ENCODE measurements around the gene PEX16.

Gene PEX16

GRCh38 chr11:45897556-45897955 lies 20.1 kb downstream of the PEX16 start:
- peaks cover 1% of the 10 kb centered on the region for H3K79me2 ChIP-seq (ENCODE audit: control insufficient read depth, insufficient read depth, low read length, poor library complexity)
- H2BK5ac ChIP-seq (ENCODE audit: low read depth, low read length, poor library complexity): no peak overlapping the region
- no CpG with 5 or more reads among the region's 6 CpGs for WGBS (ENCODE audit: extremely low coverage, insufficient coverage, insufficient read length)
- no peak overlapping the region for H3K27ac ChIP-seq (ENCODE audit: low read depth, low read length)
- H2AFZ ChIP-seq (ENCODE audit: insufficient read depth, low read length, poor library complexity): no peak overlapping the region
- H3K18ac ChIP-seq (ENCODE audit: low read length): no peak overlapping the region
- H2BK120ac ChIP-seq (ENCODE audit: insufficient read depth, low read length, poor library complexity): no peak overlapping the region
- no peak overlapping the region for H4K91ac ChIP-seq (ENCODE audit: low read depth, low read length)
- peaks cover 7% of the 10 kb centered on the region for H3K27me3 ChIP-seq (ENCODE audit: insufficient read depth, low read length)
- H4K8ac ChIP-seq (ENCODE audit: low read depth, low read length): no peak overlapping the region
- no peak overlapping the region for H2AK5ac ChIP-seq (ENCODE audit: low read length)
- no peak overlapping the region for H3K4me3 ChIP-seq (ENCODE audit: low read depth, low read length)
- no peak overlapping the region for H4K12ac ChIP-seq (ENCODE audit: low read depth, low read length)
- H3K79me1 ChIP-seq (ENCODE audit: low read length): peaks cover 2% of the 10 kb centered on the region
- H3K36me3 ChIP-seq (ENCODE audit: control insufficient read depth in 1 of 2, insufficient read depth in 2 of 2, low read length in 2 of 2): no peaks in the 10 kb centered on the region
- no peak overlapping the region for H3K14ac ChIP-seq (ENCODE audit: low read length)
- DNase-seq: no peak
- no peak overlapping the region for H3K23ac ChIP-seq (ENCODE audit: low read length)
- H3K9ac ChIP-seq (ENCODE audit: low read length): no peak overlapping the region
- peaks cover 2% of the 10 kb centered on the region for H3K9me3 ChIP-seq (ENCODE audit: insufficient read depth, low read depth, low read length)
- peaks cover 6 to 8% of the 10 kb centered on the region in 2 experiments for H3K4me1 ChIP-seq (ENCODE audit: control insufficient read depth in 1 of 2, insufficient read depth in 2 of 2, low read length in 2 of 2)
- H3K4ac ChIP-seq (ENCODE audit: low read depth, low read length): no peak overlapping the region
- H3K4me2 ChIP-seq (ENCODE audit: low read length): no peak overlapping the region
- H2BK12ac ChIP-seq (ENCODE audit: low read length): no peak overlapping the region

- no peak overlapping the region for H4K8ac ChIP-seq (ENCODE audit: low read depth, low read length)
- H3K36me3 ChIP-seq (ENCODE audit: control insufficient read depth in 1 of 2, insufficient read depth in 2 of 2, low read length in 2 of 2): no peaks in the 10 kb centered on the region
- no peak overlapping the region for H3K18ac ChIP-seq (ENCODE audit: low read length)
- peaks cover 2% of the 10 kb centered on the region for H3K79me1 ChIP-seq (ENCODE audit: low read length)
- H3K4ac ChIP-seq (ENCODE audit: low read depth, low read length): no peak overlapping the region
- H3K9me3 ChIP-seq (ENCODE audit: insufficient read depth, low read depth, low read length): peaks cover 2% of the 10 kb centered on the region
- no peak overlapping the region for H3K9ac ChIP-seq (ENCODE audit: low read length)
- H3K27me3 ChIP-seq (ENCODE audit: insufficient read depth, low read length): peaks cover 7% of the 10 kb centered on the region
- H3K4me3 ChIP-seq (ENCODE audit: low read depth, low read length): no peak overlapping the region
- no peak overlapping the region for H2BK120ac ChIP-seq (ENCODE audit: insufficient read depth, low read length, poor library complexity)
- H2AFZ ChIP-seq (ENCODE audit: insufficient read depth, low read length, poor library complexity): no peak overlapping the region
- H3K23ac ChIP-seq (ENCODE audit: low read length): no peak overlapping the region
- H3K79me2 ChIP-seq (ENCODE audit: control insufficient read depth, insufficient read depth, low read length, poor library complexity): peaks cover 1% of the 10 kb centered on the region
- H4K91ac ChIP-seq (ENCODE audit: low read depth, low read length): no peak overlapping the region
- no peak overlapping the region for H3K27ac ChIP-seq (ENCODE audit: low read depth, low read length)
- WGBS (ENCODE audit: extremely low coverage, insufficient coverage, insufficient read length): no CpG with 5 or more reads among the region's 19 CpGs
- no peak overlapping the region for H3K14ac ChIP-seq (ENCODE audit: low read length)
- H2BK5ac ChIP-seq (ENCODE audit: low read depth, low read length, poor library complexity): no peak overlapping the region
- DNase-seq: no peak
- no peak overlapping the region for H4K12ac ChIP-seq (ENCODE audit: low read depth, low read length)
- H2AK5ac ChIP-seq (ENCODE audit: low read length): no peak overlapping the region
- H3K4me1 ChIP-seq (ENCODE audit: control insufficient read depth in 1 of 2, insufficient read depth in 2 of 2, low read length in 2 of 2): peaks cover 6 to 8% of the 10 kb centered on the region in 2 experiments
- no peak overlapping the region for H2BK12ac ChIP-seq (ENCODE audit: low read length)
- no peak overlapping the region for H3K4me2 ChIP-seq (ENCODE audit: low read length)
Observed at GRCh38 chr11:45896422-45896984, 21.2 kb downstream of the PEX16 start.

GRCh38 chr11:45895553-45896259 lies 22.0 kb downstream of the PEX16 start:
- no peaks in the 10 kb centered on the region for H3K36me3 ChIP-seq (ENCODE audit: control insufficient read depth in 1 of 2, insufficient read depth in 2 of 2, low read length in 2 of 2)
- no peak overlapping the region for H2BK5ac ChIP-seq (ENCODE audit: low read depth, low read length, poor library complexity)
- no peak overlapping the region for H3K14ac ChIP-seq (ENCODE audit: low read length)
- no peak overlapping the region for H4K8ac ChIP-seq (ENCODE audit: low read depth, low read length)
- H3K27me3 ChIP-seq (ENCODE audit: insufficient read depth, low read length): peaks cover 5% of the 10 kb centered on the region
- H2BK120ac ChIP-seq (ENCODE audit: insufficient read depth, low read length, poor library complexity): no peak overlapping the region
- no peak overlapping the region for H2AFZ ChIP-seq (ENCODE audit: insufficient read depth, low read length, poor library complexity)
- H4K12ac ChIP-seq (ENCODE audit: low read depth, low read length): no peak overlapping the region
- no peak overlapping the region for H3K27ac ChIP-seq (ENCODE audit: low read depth, low read length)
- H3K4ac ChIP-seq (ENCODE audit: low read depth, low read length): no peak overlapping the region
- H3K9me3 ChIP-seq (ENCODE audit: insufficient read depth, low read depth, low read length): peaks cover 4% of the 10 kb centered on the region
- H3K18ac ChIP-seq (ENCODE audit: low read length): no peak overlapping the region
- no peak overlapping the region for H3K9ac ChIP-seq (ENCODE audit: low read length)
- no peak overlapping the region for H2AK5ac ChIP-seq (ENCODE audit: low read length)
- H3K4me3 ChIP-seq (ENCODE audit: low read depth, low read length): no peak overlapping the region
- no peak overlapping the region for H3K23ac ChIP-seq (ENCODE audit: low read length)
- H3K4me1 ChIP-seq (ENCODE audit: control insufficient read depth in 1 of 2, insufficient read depth in 2 of 2, low read length in 2 of 2): peaks cover 6 to 8% of the 10 kb centered on the region in 2 experiments
- DNase-seq: no peak
- H3K4me2 ChIP-seq (ENCODE audit: low read length): no peak overlapping the region
- H3K79me2 ChIP-seq (ENCODE audit: control insufficient read depth, insufficient read depth, low read length, poor library complexity): peaks cover 1% of the 10 kb centered on the region
- H3K79me1 ChIP-seq (ENCODE audit: low read length): peaks cover 2% of the 10 kb centered on the region
- no CpG with 5 or more reads among the region's 8 CpGs for WGBS (ENCODE audit: extremely low coverage, insufficient coverage, insufficient read length)
- no peak overlapping the region for H4K91ac ChIP-seq (ENCODE audit: low read depth, low read length)
- no peak overlapping the region for H2BK12ac ChIP-seq (ENCODE audit: low read length)

- Histone ChIP-seq H2BK120ac (ENCODE audit: insufficient read depth, low read length, poor library complexity) (no peak overlapping the region), H3K36me3 (ENCODE audit: control insufficient read depth in 1 of 2, insufficient read depth in 2 of 2, low read length in 2 of 2) (no peaks in the 10 kb centered on the region), H3K27ac (ENCODE audit: low read depth, low read length) (no peak overlapping the region), H3K79me1 (ENCODE audit: low read length) (peaks cover under 1% of the 10 kb centered on the region), H3K23ac (ENCODE audit: low read length) (no peak overlapping the region), H2BK5ac (ENCODE audit: low read depth, low read length, poor library complexity) (no peak overlapping the region), H2AK5ac (ENCODE audit: low read length) (no peak overlapping the region), H3K9me3 (ENCODE audit: insufficient read depth, low read depth, low read length) (peaks cover 4% of the 10 kb centered on the region), H3K14ac (ENCODE audit: low read length) (no peak overlapping the region), H3K4me2 (ENCODE audit: low read length) (no peak overlapping the region), H3K4ac (ENCODE audit: low read depth, low read length) (no peak overlapping the region), H3K4me3 (ENCODE audit: low read depth, low read length) (no peak overlapping the region), H3K18ac (ENCODE audit: low read length) (no peak overlapping the region), H4K91ac (ENCODE audit: low read depth, low read length) (no peak overlapping the region), H3K9ac (ENCODE audit: low read length) (no peak overlapping the region), H3K79me2 (ENCODE audit: control insufficient read depth, insufficient read depth, low read length, poor library complexity) (peaks cover under 1% of the 10 kb centered on the region), H4K12ac (ENCODE audit: low read depth, low read length) (no peak overlapping the region), H2AFZ (ENCODE audit: insufficient read depth, low read length, poor library complexity) (no peak overlapping the region), H3K4me1 (ENCODE audit: control insufficient read depth in 1 of 2, insufficient read depth in 2 of 2, low read length in 2 of 2) (peaks cover 5 to 6% of the 10 kb centered on the region in 2 experiments), H4K8ac (ENCODE audit: low read depth, low read length) (no peak overlapping the region), H2BK12ac (ENCODE audit: low read length) (no peak overlapping the region), H3K27me3 (ENCODE audit: insufficient read depth, low read length) (no peaks in the 10 kb centered on the region)
- no CpG with 5 or more reads among the region's 6 CpGs for WGBS (ENCODE audit: extremely low coverage, insufficient coverage, insufficient read length)
- no peak for DNase-seq
Observed at GRCh38 chr11:45894555-45895247, 23.0 kb downstream of the PEX16 start.
